Coronary artery (tissue), 2 donors: ENCODE data around the gene ACAA1.
A peak's percentile ranks its signal among the peaks of the same experiment; 100 is the strongest.

Experiments used
- DNase-seq: peaks from one replicate; pipeline ENCODE4 v3.0.0-alpha.2; 2017; ENCODE audit warnings: low spot score
- H3K27ac ChIP-seq, 2 donors: fragments of 200-600 bp; sonication (generic); one replicate each; pipeline ENCODE4 v1.5.1; 2016 to 2019
- H3K4me3 ChIP-seq: fragments of 200-600 bp; sonication (generic); 2 replicates; pipeline ENCODE4 v1.5.1; 2016; ENCODE audit warnings: mild to moderate bottlenecking, moderate library complexity
- TF ChIP-seq, protein P1 (sequence below): fragments of 200-600 bp; sonication (generic); IDR thresholded peaks from one replicate; pipeline ENCODE4 v1.5.1; 2019; ENCODE audit warnings: antibody characterized with exemption

Gene ACAA1

GRCh38 chr3:38105525-38105924, 31.4 kb downstream of the ACAA1 start:
- no peak overlapping the region for H3K27ac ChIP-seq
- no peak for DNase-seq
- no peak overlapping the region for H3K4me3 ChIP-seq
- TF ChIP-seq, protein P1, sequence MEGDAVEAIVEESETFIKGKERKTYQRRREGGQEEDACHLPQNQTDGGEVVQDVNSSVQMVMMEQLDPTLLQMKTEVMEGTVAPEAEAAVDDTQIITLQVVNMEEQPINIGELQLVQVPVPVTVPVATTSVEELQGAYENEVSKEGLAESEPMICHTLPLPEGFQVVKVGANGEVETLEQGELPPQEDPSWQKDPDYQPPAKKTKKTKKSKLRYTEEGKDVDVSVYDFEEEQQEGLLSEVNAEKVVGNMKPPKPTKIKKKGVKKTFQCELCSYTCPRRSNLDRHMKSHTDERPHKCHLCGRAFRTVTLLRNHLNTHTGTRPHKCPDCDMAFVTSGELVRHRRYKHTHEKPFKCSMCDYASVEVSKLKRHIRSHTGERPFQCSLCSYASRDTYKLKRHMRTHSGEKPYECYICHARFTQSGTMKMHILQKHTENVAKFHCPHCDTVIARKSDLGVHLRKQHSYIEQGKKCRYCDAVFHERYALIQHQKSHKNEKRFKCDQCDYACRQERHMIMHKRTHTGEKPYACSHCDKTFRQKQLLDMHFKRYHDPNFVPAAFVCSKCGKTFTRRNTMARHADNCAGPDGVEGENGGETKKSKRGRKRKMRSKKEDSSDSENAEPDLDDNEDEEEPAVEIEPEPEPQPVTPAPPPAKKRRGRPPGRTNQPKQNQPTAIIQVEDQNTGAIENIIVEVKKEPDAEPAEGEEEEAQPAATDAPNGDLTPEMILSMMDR, result no peak

DNA sequence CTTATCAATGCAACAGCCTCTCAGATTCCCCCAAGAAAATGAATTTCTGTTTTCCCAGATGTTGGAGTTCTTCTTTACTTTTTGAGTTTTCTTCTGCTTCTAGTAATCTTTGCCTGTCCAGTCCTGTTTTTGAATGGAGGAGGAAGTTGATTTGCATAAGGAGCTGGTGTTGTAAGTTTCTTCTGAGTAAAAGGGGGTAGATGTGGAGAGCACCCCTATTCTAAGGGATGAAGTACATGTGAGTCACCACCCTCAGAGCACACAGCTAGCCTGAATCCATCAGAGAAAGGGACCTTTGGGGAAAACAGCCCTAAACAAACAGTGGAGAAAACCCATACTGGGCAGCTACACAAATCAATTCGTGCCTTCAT, 34.5 kb downstream of the ACAA1 start:
- Histone ChIP-seq H3K27ac (no peak overlapping the region), H3K4me3 (no peak overlapping the region)
- TF ChIP-seq, protein P1, result no peak
- DNase-seq, result no peak

GRCh38 chr3:38101811-38102443, 35.0 kb downstream of the ACAA1 start:
- H3K27ac ChIP-seq, result no peak overlapping the region
- peak; percentile 36 for DNase-seq
- H3K4me3 ChIP-seq, result no peak overlapping the region
- TF ChIP-seq, protein P1, result no peak

DNA sequence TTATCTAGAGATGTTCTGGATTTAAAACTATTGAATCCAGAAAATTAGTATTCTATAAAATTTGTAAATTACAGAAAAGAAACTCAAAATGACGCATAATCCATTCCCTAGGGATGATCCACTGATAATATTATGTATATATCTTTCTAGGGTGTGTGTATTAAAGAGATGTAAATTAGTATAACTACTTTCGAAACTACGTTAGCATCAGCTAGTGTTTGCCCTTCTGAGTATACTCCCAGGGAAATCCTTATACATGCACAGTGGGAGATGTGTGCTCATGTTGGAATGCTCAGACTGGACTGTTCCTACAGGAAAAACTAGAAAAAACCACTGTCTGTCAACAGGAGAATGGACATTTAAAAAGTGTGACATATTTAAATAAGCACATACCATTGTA, 36.4 kb downstream of the ACAA1 start:
- no peak for DNase-seq
- Histone ChIP-seq H3K4me3 (no peak overlapping the region), H3K27ac (no peak overlapping the region)
- TF ChIP-seq, protein P1, result no peak

DNA sequence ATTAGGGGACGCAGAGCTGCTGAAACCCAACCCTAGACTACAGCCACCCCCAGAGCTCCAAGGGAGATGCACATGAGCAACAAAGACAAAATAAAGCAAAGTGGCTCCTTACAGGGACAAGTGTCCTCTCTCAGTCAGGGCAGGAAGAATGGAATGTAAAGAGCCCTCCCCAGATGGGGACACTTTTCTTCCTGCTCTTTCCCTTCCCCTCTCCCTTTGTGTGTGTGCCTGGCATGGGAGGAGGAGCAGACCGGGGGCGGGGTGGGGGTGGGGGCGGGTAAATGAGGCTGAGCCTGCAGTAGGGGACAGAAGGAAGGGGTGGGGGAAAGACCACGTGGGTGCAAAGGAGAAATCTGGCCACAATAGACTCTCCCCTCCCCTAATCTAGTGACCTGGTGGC, 37.4 kb downstream of the ACAA1 start:
- no peak overlapping the region for H3K4me3 ChIP-seq
- TF ChIP-seq, protein P1, result no peak
- no peak for DNase-seq
- H3K27ac ChIP-seq, result no peak overlapping the region

DNA sequence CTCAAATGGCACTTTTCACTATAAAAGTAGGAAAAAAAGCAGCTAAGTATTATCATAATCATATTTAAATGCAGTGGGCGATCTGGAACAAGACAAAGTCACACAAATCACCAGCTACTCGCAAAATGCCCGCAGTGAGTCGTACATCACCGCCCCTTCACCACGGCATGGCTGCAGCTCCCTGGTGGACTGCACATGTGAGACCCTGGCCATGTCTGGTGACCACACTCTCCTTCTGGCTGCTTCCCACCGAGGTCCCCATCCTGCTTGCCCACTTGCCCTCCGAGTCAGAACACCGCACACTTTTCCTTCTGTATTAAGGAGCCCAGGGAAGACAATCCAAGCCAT, 38.6 kb downstream of the ACAA1 start:
- TF ChIP-seq, protein P1, result no peak
- no peak overlapping the region for H3K4me3 ChIP-seq
- no peak overlapping the region for H3K27ac ChIP-seq
- no peak for DNase-seq

- H3K27ac ChIP-seq, result no peak overlapping the region
- TF ChIP-seq, protein P1, result no peak
- H3K4me3 ChIP-seq, result no peak overlapping the region
- peak; percentile 56 for DNase-seq
These were observed 39.2 kb downstream of the ACAA1 start for GRCh38 chr3:38097446-38098375.
